Medulla oblongata (tissue), 1 donor: ENCODE measurements around the gene OR1C1.
"Not testable (repeated sequence)": the region's sequence is repeated elsewhere in the genome, so short reads cannot be mapped to it uniquely, and the experiment has no call there.

Experiments
- DNase-seq: peaks from one replicate; pipeline ENCODE4 v3.0.0-alpha.2; 2015; ENCODE audit errors: extremely low spot score

The OR1C1 gene

GRCh38 chr1:247760456-247760855, at the start of gene OR1C1:
Gene OR1C1, minus strand, starts transcription at chr1:247760556. Its CDS starts 2,150 bp downstream, at chr1:247758406.
- DNase-seq, result no peak

- DNase-seq, result no peak
Measured at GRCh38 chr1:247797518-247797917, 37.2 kb upstream of the OR1C1 start.

GRCh38 chr1:247769603-247770002, 9.2 kb upstream of the OR1C1 start:
- DNase-seq, result no peak

GRCh38 chr1:247754311-247754710, 6.0 kb downstream of the OR1C1 start:
- not testable (repeated sequence) for DNase-seq

- DNase-seq, result no peak
Measured at GRCh38 chr1:247749870-247750269, 10.5 kb downstream of the OR1C1 start.

- no peak for DNase-seq
Measured at GRCh38 chr1:247748041-247748440, 12.3 kb downstream of the OR1C1 start, which contains the start of gene OR14A2. Gene OR14A2, minus strand, starts transcription at chr1:247748141.

- no peak for DNase-seq
Measured at GRCh38 chr1:247747616-247748015, 12.7 kb downstream of the OR1C1 start.

- no peak for DNase-seq
Measured at GRCh38 chr1:247746391-247746935, 13.9 kb downstream of the OR1C1 start.

GRCh38 chr1:247742215-247742760, 18.1 kb downstream of the OR1C1 start:
- DNase-seq, result not testable (repeated sequence)

GRCh38 chr1:247741756-247742155, 18.6 kb downstream of the OR1C1 start:
- DNase-seq, result no peak

- no peak for DNase-seq
Measured at GRCh38 chr1:247740721-247741120, 19.6 kb downstream of the OR1C1 start.

- no peak for DNase-seq
Measured at GRCh38 chr1:247738315-247738714, 22.0 kb downstream of the OR1C1 start, which contains the start of gene OR14K1. Gene OR14K1, plus strand, starts transcription at chr1:247738615. Its CDS starts 0 bp downstream, at chr1:247738615.

- no peak for DNase-seq
Measured at GRCh38 chr1:247721222-247721621, 39.1 kb downstream of the OR1C1 start.

- DNase-seq, result no peak
Measured at GRCh38 chr1:247716546-247716945, 43.8 kb downstream of the OR1C1 start, which contains the start of gene OR6F1. Gene OR6F1, minus strand, starts transcription at chr1:247716646. Its CDS starts 3,891 bp downstream, at chr1:247712755.

- no peak for DNase-seq
Measured at GRCh38 chr1:247713753-247714152, 46.6 kb downstream of the OR1C1 start.

GRCh38 chr1:247710681-247711080, 49.7 kb downstream of the OR1C1 start:
- not testable (repeated sequence) for DNase-seq
